Ovary (tissue), 3 donors: ENCODE data around the gene FIGN.

ENCODE experiments used
- CTCF ChIP-seq, 3 donors: fragments of 450-650 bp in 2 of 3; fragments of 200-600 bp in 1 of 3; IDR thresholded peaks; one replicate each; pipeline versions ENCODE4 v1.5.1 to v1.8.0; 2016 to 2022; ENCODE audit warnings: antibody characterized with exemption in 3 of 3, mild to moderate bottlenecking in 1 of 3
- POLR2A ChIP-seq: fragments of 450-650 bp; IDR thresholded peaks from one replicate; pipeline ENCODE4 v1.6.1; 2017; ENCODE audit warnings: antibody characterized with exemption, mild to moderate bottlenecking, moderate library complexity
- donor health status: DM: no; HTN: no; CAD: no.

GRCh38 chr2:163551616-163552373 lies 184.0 kb downstream of the FIGN start:
- no peak for TF ChIP-seq CTCF (IDR thresholded peaks at IDR 0.05)
- no peak for TF ChIP-seq POLR2A
